GM23338 (cell line): Measurements from ENCODE around the gene KRTAP5-3.
"Not testable (repeated sequence)": the region's sequence is repeated elsewhere in the genome, so short reads cannot be mapped to it uniquely, and the experiment has no call there.

Experiments
- CREB1 ChIP-seq: fragments of 250-450 bp; sonication (Bioruptor Pico); IDR thresholded peaks from 2 replicates; pipeline ENCODE4 v1.5.0; 2020; ENCODE audit warnings: low read depth, mild to moderate bottlenecking, moderate library complexity
- EZH2 ChIP-seq: fragments of 200-600 bp; sonication (generic); IDR thresholded peaks from one replicate; pipeline ENCODE4 v1.8.0; 2017; ENCODE audit warnings: antibody characterized with exemption, mild to moderate bottlenecking, low read depth; ENCODE audit not compliant: unreplicated experiment
- EZH2phosphoT487 ChIP-seq: fragments of 200-600 bp; sonication (generic); IDR thresholded peaks from one replicate; pipeline ENCODE4 v1.8.1; 2018; ENCODE audit warnings: antibody characterized with exemption; ENCODE audit not compliant: unreplicated experiment
- JUNB ChIP-seq: IDR thresholded peaks from one replicate; pipeline ENCODE4 v1.6.1; 2016; ENCODE audit warnings: antibody characterized with exemption; ENCODE audit not compliant: unreplicated experiment
- POLR2AphosphoS5 ChIP-seq: IDR thresholded peaks from 2 replicates; pipeline ENCODE4 v1.6.1; 2016; ENCODE audit warnings: antibody characterized with exemption, low read depth
- REST ChIP-seq: IDR thresholded peaks from one replicate; pipeline ENCODE4 v1.6.1; 2018; ENCODE audit warnings: antibody characterized with exemption; ENCODE audit not compliant: unreplicated experiment
- TF ChIP-seq, protein P1 (sequence below), 2 experiments: fragments of 200-600 bp in 1 of 2; sonication (generic) in 1 of 2; conservative IDR thresholded peaks; 2 replicates each; pipeline versions ENCODE4 v1.5.1 to v1.6.1; 2016 to 2017; ENCODE audit warnings: antibody characterized with exemption in 2 of 2, low read depth in 2 of 2, mild to moderate bottlenecking in 2 of 2, moderate library complexity in 1 of 2
- TF ChIP-seq, protein P2 (sequence below): IDR thresholded peaks from 2 replicates; pipeline ENCODE4 v1.6.1; 2016; ENCODE audit warnings: antibody characterized with exemption

DNA sequence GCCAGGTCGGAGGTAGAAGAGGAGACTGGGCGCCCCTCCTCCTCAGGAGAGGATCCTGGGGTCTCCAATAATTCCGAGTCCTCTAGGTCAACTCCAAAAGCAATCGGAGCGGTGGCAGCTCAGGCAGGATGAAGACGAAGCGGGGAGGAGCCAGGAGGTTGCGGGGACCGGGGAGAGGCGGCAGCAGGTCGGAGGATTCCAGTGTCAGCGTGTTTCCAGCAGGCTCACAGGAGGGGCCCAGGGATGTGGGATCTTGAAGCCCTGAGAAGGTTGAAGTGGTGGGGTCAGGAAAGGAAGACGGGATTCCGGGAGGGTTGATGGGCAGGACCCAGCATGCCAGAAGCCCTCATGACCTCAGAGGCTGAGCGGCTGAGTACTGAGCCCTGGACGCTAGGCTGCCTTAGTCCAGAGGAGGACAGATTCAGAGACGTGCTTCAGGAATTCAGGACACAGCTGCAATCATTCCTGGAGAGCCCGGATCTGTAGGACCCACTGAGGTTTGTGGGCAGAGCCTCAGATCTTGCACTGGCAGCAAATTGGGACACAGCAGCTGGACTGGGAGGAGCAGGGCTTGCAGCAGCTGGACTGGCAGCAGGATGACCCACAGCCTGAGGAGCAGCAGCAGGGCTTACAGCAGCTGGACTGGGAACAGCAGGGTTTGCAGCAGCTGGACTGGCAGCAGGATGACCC lies 962 bp downstream of the KRTAP5-3 start:
- TF ChIP-seq, protein P1, sequence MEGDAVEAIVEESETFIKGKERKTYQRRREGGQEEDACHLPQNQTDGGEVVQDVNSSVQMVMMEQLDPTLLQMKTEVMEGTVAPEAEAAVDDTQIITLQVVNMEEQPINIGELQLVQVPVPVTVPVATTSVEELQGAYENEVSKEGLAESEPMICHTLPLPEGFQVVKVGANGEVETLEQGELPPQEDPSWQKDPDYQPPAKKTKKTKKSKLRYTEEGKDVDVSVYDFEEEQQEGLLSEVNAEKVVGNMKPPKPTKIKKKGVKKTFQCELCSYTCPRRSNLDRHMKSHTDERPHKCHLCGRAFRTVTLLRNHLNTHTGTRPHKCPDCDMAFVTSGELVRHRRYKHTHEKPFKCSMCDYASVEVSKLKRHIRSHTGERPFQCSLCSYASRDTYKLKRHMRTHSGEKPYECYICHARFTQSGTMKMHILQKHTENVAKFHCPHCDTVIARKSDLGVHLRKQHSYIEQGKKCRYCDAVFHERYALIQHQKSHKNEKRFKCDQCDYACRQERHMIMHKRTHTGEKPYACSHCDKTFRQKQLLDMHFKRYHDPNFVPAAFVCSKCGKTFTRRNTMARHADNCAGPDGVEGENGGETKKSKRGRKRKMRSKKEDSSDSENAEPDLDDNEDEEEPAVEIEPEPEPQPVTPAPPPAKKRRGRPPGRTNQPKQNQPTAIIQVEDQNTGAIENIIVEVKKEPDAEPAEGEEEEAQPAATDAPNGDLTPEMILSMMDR (conservative IDR thresholded peaks at IDR 0.05; ENCODE audit: low read depth in 2 of 2) = not testable (repeated sequence)
- not testable (repeated sequence) for TF ChIP-seq REST; POLR2AphosphoS5; EZH2phosphoT487; EZH2; JUNB; CREB1 (CRISPR knock-in tag)
- TF ChIP-seq, protein P2, sequence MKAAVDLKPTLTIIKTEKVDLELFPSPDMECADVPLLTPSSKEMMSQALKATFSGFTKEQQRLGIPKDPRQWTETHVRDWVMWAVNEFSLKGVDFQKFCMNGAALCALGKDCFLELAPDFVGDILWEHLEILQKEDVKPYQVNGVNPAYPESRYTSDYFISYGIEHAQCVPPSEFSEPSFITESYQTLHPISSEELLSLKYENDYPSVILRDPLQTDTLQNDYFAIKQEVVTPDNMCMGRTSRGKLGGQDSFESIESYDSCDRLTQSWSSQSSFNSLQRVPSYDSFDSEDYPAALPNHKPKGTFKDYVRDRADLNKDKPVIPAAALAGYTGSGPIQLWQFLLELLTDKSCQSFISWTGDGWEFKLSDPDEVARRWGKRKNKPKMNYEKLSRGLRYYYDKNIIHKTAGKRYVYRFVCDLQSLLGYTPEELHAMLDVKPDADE = not testable (repeated sequence)
